ENCODE measurements around the gene STXBP4.

Gene STXBP4

GRCh38 chr17:54979657-54980056 lies 11.1 kb downstream of the STXBP4 start:
- TF ChIP-seq REST (IDR thresholded peaks at IDR 0.05; ENCODE audit: insufficient read depth in 1 of 2, low read depth in 2 of 2, low read length in 2 of 2) (no peak), SIN3A (IDR thresholded peaks at IDR 0.05; ENCODE audit: borderline replicate concordance, insufficient read depth, low read length) (no peak), FOXP2 (optimal IDR thresholded peaks at IDR 0.05; ENCODE audit: borderline replicate concordance, extremely low read depth, extremely low read length, insufficient read depth) (no peak), TAF1 (IDR thresholded peaks at IDR 0.05; ENCODE audit: borderline replicate concordance, insufficient read depth, low read length) (no peak), POLR2AphosphoS5 (IDR thresholded peaks at IDR 0.05; ENCODE audit: low read depth, low read length) (no peak)

GRCh38 chr17:54980375-54980774 lies 11.8 kb downstream of the STXBP4 start:
- TF ChIP-seq REST (IDR thresholded peaks at IDR 0.05; ENCODE audit: insufficient read depth in 1 of 2, low read depth in 2 of 2, low read length in 2 of 2) = no peak
- TF ChIP-seq TAF1 (IDR thresholded peaks at IDR 0.05; ENCODE audit: borderline replicate concordance, insufficient read depth, low read length) = no peak
- TF ChIP-seq FOXP2 (optimal IDR thresholded peaks at IDR 0.05; ENCODE audit: borderline replicate concordance, extremely low read depth, extremely low read length, insufficient read depth) = no peak
- TF ChIP-seq SIN3A (IDR thresholded peaks at IDR 0.05; ENCODE audit: borderline replicate concordance, insufficient read depth, low read length) = no peak
- TF ChIP-seq POLR2AphosphoS5 (IDR thresholded peaks at IDR 0.05; ENCODE audit: low read depth, low read length) = no peak

- TF ChIP-seq FOXP2 (optimal IDR thresholded peaks at IDR 0.05; ENCODE audit: borderline replicate concordance, extremely low read depth, extremely low read length, insufficient read depth) (no peak), TAF1 (IDR thresholded peaks at IDR 0.05; ENCODE audit: borderline replicate concordance, insufficient read depth, low read length) (no peak), SIN3A (IDR thresholded peaks at IDR 0.05; ENCODE audit: borderline replicate concordance, insufficient read depth, low read length) (no peak), REST (IDR thresholded peaks at IDR 0.05; ENCODE audit: insufficient read depth in 1 of 2, low read depth in 2 of 2, low read length in 2 of 2) (no peak), POLR2AphosphoS5 (IDR thresholded peaks at IDR 0.05; ENCODE audit: low read depth, low read length) (no peak)
These were observed 13.8 kb downstream of the STXBP4 start for GRCh38 chr17:54982399-54982798.

- no peak for TF ChIP-seq POLR2AphosphoS5 (IDR thresholded peaks at IDR 0.05; ENCODE audit: low read depth, low read length)
- TF ChIP-seq SIN3A (IDR thresholded peaks at IDR 0.05; ENCODE audit: borderline replicate concordance, insufficient read depth, low read length) = no peak
- TF ChIP-seq REST (IDR thresholded peaks at IDR 0.05; ENCODE audit: insufficient read depth in 1 of 2, low read depth in 2 of 2, low read length in 2 of 2) = no peak
- no peak for TF ChIP-seq TAF1 (IDR thresholded peaks at IDR 0.05; ENCODE audit: borderline replicate concordance, insufficient read depth, low read length)
- no peak for TF ChIP-seq FOXP2 (optimal IDR thresholded peaks at IDR 0.05; ENCODE audit: borderline replicate concordance, extremely low read depth, extremely low read length, insufficient read depth)
These were observed 14.7 kb downstream of the STXBP4 start for GRCh38 chr17:54983260-54983659.

GRCh38 chr17:54985476-54985875 lies 16.9 kb downstream of the STXBP4 start:
- TF ChIP-seq REST (IDR thresholded peaks at IDR 0.05; ENCODE audit: insufficient read depth in 1 of 2, low read depth in 2 of 2, low read length in 2 of 2) = no peak
- no peak for TF ChIP-seq POLR2AphosphoS5 (IDR thresholded peaks at IDR 0.05; ENCODE audit: low read depth, low read length)
- TF ChIP-seq SIN3A (IDR thresholded peaks at IDR 0.05; ENCODE audit: borderline replicate concordance, insufficient read depth, low read length) = no peak
- TF ChIP-seq TAF1 (IDR thresholded peaks at IDR 0.05; ENCODE audit: borderline replicate concordance, insufficient read depth, low read length) = no peak
- TF ChIP-seq FOXP2 (optimal IDR thresholded peaks at IDR 0.05; ENCODE audit: borderline replicate concordance, extremely low read depth, extremely low read length, insufficient read depth) = no peak
